KMS-11 (cell line): ENCODE data around the gene FSIP1.
A peak's percentile ranks its signal among the peaks of the same experiment; 100 is the strongest.

Experiments
- H2AFZ ChIP-seq: fragments of 200-600 bp; sonication (generic); 2 replicates; pipeline ENCODE4 v1.6.1; 2016; ENCODE audit warnings: antibody characterized with exemption, mixed run types, low read depth
- H3K27ac ChIP-seq: fragments of 200-600 bp; sonication (generic); 2 replicates; pipeline ENCODE4 v1.6.1; 2016; ENCODE audit warnings: mild to moderate bottlenecking, mixed run types
- H3K27me3 ChIP-seq: fragments of 200-600 bp; sonication (generic); 2 replicates; pipeline ENCODE4 v1.6.1; 2017; ENCODE audit warnings: mild to moderate bottlenecking, low read depth, mixed run types, moderate library complexity; ENCODE audit not compliant: insufficient read depth
- H3K36me3 ChIP-seq: fragments of 200-600 bp; sonication (generic); 2 replicates; pipeline ENCODE4 v1.6.1; 2017; ENCODE audit warnings: mild to moderate bottlenecking, mixed run types; ENCODE audit not compliant: insufficient read depth
- H3K4me1 ChIP-seq: fragments of 200-600 bp; sonication (generic); 2 replicates; pipeline ENCODE4 v1.6.1; 2016; ENCODE audit warnings: mild to moderate bottlenecking, low read depth, mixed run types; ENCODE audit not compliant: poor library complexity, severe bottlenecking
- H3K4me2 ChIP-seq: fragments of 200-600 bp; sonication (generic); 2 replicates; pipeline ENCODE4 v1.7.0; 2016; ENCODE audit warnings: mild to moderate bottlenecking, mixed run types
- H3K4me3 ChIP-seq: fragments of 200-600 bp; sonication (generic); IDR thresholded peaks from 2 replicates; pipeline ENCODE4 v1.6.1; 2017; ENCODE audit warnings: low read depth, low read length, mixed read lengths; ENCODE audit not compliant: insufficient read depth
- H3K79me2 ChIP-seq: fragments of 200-600 bp; sonication (generic); 2 replicates; pipeline ENCODE4 v1.6.1; 2016; ENCODE audit warnings: low read depth, mixed run types; ENCODE audit not compliant: insufficient read depth
- H3K9ac ChIP-seq: fragments of 200-600 bp; sonication (generic); 2 replicates; pipeline ENCODE4 v1.6.1; 2016; ENCODE audit warnings: mild to moderate bottlenecking, mixed run types
- H4K20me1 ChIP-seq: fragments of 200-600 bp; sonication (generic); 2 replicates; pipeline ENCODE4 v1.6.1; 2016; ENCODE audit warnings: mild to moderate bottlenecking, mixed run types; ENCODE audit not compliant: insufficient read depth
- CTCF ChIP-seq: fragments of 200-600 bp; sonication (generic); conservative IDR thresholded peaks from 2 replicates; pipeline ENCODE4 v1.6.1; 2017; ENCODE audit warnings: low read depth, mild to moderate bottlenecking, antibody characterized with exemption, low read length, moderate library complexity, mixed read lengths

FSIP1 gene

GRCh38 chr15:39690881-39691634 lies 91.6 kb downstream of the FSIP1 start:
- Histone ChIP-seq H3K9ac (no peak overlapping the region), H3K4me1 (no peaks in the 10 kb centered on the region), H2AFZ (no peak overlapping the region), H4K20me1 (no peaks in the 10 kb centered on the region), H3K27me3 (no peaks in the 10 kb centered on the region), H3K4me3 (no peak overlapping the region), H3K27ac (no peak overlapping the region), H3K36me3 (no peaks in the 10 kb centered on the region), H3K79me2 (no peaks in the 10 kb centered on the region), H3K4me2 (no peak overlapping the region)
- no peak for TF ChIP-seq CTCF

- Histone ChIP-seq H3K27ac (no peak overlapping the region), H3K36me3 (no peaks in the 10 kb centered on the region), H3K4me2 (no peak overlapping the region), H3K9ac (no peak overlapping the region), H3K79me2 (no peaks in the 10 kb centered on the region), H2AFZ (no peak overlapping the region), H3K4me3 (no peak overlapping the region), H3K4me1 (no peaks in the 10 kb centered on the region), H4K20me1 (no peaks in the 10 kb centered on the region), H3K27me3 (no peaks in the 10 kb centered on the region)
- TF ChIP-seq CTCF = no peak
Measured at GRCh38 chr15:39687965-39688364, 94.7 kb downstream of the FSIP1 start.

- Histone ChIP-seq H3K4me1 (no peaks in the 10 kb centered on the region), H4K20me1 (no peaks in the 10 kb centered on the region), H3K79me2 (no peaks in the 10 kb centered on the region), H3K4me2 (no peak overlapping the region), H3K27ac (no peak overlapping the region), H2AFZ (no peak overlapping the region), H3K9ac (no peak overlapping the region), H3K36me3 (no peaks in the 10 kb centered on the region), H3K4me3 (no peak overlapping the region), H3K27me3 (no peaks in the 10 kb centered on the region)
- TF ChIP-seq CTCF = peak; percentile 86
Measured at GRCh38 chr15:39685999-39686613, 96.5 kb downstream of the FSIP1 start.

- H3K27ac ChIP-seq = no peak overlapping the region
- H3K4me2 ChIP-seq = no peak overlapping the region
- no peak overlapping the region for H3K4me3 ChIP-seq
- H3K36me3 ChIP-seq = no peaks in the 10 kb centered on the region
- no peaks in the 10 kb centered on the region for H3K27me3 ChIP-seq
- H4K20me1 ChIP-seq = no peaks in the 10 kb centered on the region
- no peak overlapping the region for H3K9ac ChIP-seq
- H2AFZ ChIP-seq = no peak overlapping the region
- TF ChIP-seq CTCF = no peak
- no peaks in the 10 kb centered on the region for H3K4me1 ChIP-seq
- H3K79me2 ChIP-seq = no peaks in the 10 kb centered on the region
Measured at GRCh38 chr15:39685367-39685766, 97.3 kb downstream of the FSIP1 start.
